SK-N-SH (cell line): ENCODE results near the gene CRMP1. TPM values are rescaled to one million over a fixed set of nuclear protein-coding genes. Genes with fewer than 3 reads are reported as not detected.

ENCODE experiments used
- CTCF ChIA-PET: fragments of 300-600, 350-600 bp; formaldehyde crosslinking; extraction: SDS; loops from one replicate; lab custom pipeline; 2021; lab: Yijun Ruan, JAX
- POLR2A ChIA-PET: fragments of 350-600 bp; sonication (Branson Sonifier 250); formaldehyde crosslinking; extraction: SDS; loops from one replicate; lab custom pipeline; 2020; ENCODE audit warnings: antibody characterized with exemption, inconsistent platforms; lab: Yijun Ruan, JAX
- DNase-seq: peaks from one replicate; pipeline ENCODE4 v3.0.0; 2012
- H2AFZ ChIP-seq: fragments of 200-600 bp; sonication (generic); 2 replicates; pipeline ENCODE4 v1.8.1; 2016; ENCODE audit warnings: antibody characterized with exemption, mild to moderate bottlenecking, low read depth
- H3F3A ChIP-seq: fragments of 200-600 bp; sonication (generic); replicated peaks from 2 replicates; pipeline ENCODE3; 2016; ENCODE audit warnings: antibody characterized with exemption, mild to moderate bottlenecking; ENCODE audit not compliant: insufficient read depth
- H3K27ac ChIP-seq, 2 experiments: fragments of 200-500 bp in 1 of 2; fragments of 200-600 bp in 1 of 2; sonication (Bioruptor generic) in 1 of 2; sonication (generic), shearing (Covaris generic) in 1 of 2; 2 replicates each; pipeline versions ENCODE4 v1.5.1 to v1.6.1; 2014 to 2016; ENCODE audit warnings: low read depth in 2 of 2, inconsistent platforms in 1 of 2, low read length in 1 of 2, mild to moderate bottlenecking in 1 of 2, mixed read lengths in 1 of 2
- H3K27me3 ChIP-seq: fragments of 200-600 bp; sonication (generic), shearing (Covaris generic); 2 replicates; pipeline ENCODE4 v1.6.1; 2016; ENCODE audit warnings: mixed run types; ENCODE audit not compliant: insufficient read depth
- H3K36me3 ChIP-seq, 2 experiments: fragments of 200-500 bp in 1 of 2; fragments of 200-600 bp in 1 of 2; sonication (Bioruptor generic) in 1 of 2; sonication (generic) in 1 of 2; replicated peaks in 1 of 2; 2 replicates each; pipeline versions ENCODE3 to v1.5.1; 2014 to 2016; ENCODE audit warnings: low read length in 1 of 2, mild to moderate bottlenecking in 1 of 2; ENCODE audit not compliant: insufficient read depth in 2 of 2, control insufficient read depth in 1 of 2
- H3K4me1 ChIP-seq, 2 experiments: fragments of 200-500 bp in 1 of 2; fragments of 200-600 bp in 1 of 2; sonication (Bioruptor generic) in 1 of 2; sonication (generic), shearing (Covaris generic) in 1 of 2; 2 replicates each; pipeline versions ENCODE4 v1.5.1 to v1.6.1; 2014 to 2016; ENCODE audit warnings: low read depth in 1 of 2, low read length in 1 of 2, mixed run types in 1 of 2; ENCODE audit not compliant: insufficient read depth in 2 of 2, control insufficient read depth in 1 of 2
- H3K4me2 ChIP-seq: fragments of 200-600 bp; sonication (generic), shearing (Covaris generic); 2 replicates; pipeline ENCODE4 v1.6.1; 2017; ENCODE audit warnings: mixed run types
- H3K4me3 ChIP-seq, 2 experiments: fragments of 200-500 bp in 1 of 2; fragments of 200-600 bp in 1 of 2; sonication (Bioruptor generic) in 1 of 2; sonication (generic), shearing (Covaris generic) in 1 of 2; 2 replicates each; pipeline versions ENCODE4 v1.5.1 to v1.8.1; 2014 to 2016; ENCODE audit warnings: low read depth in 2 of 2, inconsistent platforms in 1 of 2, low read length in 1 of 2, mild to moderate bottlenecking in 1 of 2, mixed read lengths in 1 of 2, moderate library complexity in 1 of 2
- H3K79me2 ChIP-seq: fragments of 200-600 bp; sonication (generic); 2 replicates; pipeline ENCODE4 v1.8.1; 2017; ENCODE audit warnings: mild to moderate bottlenecking; ENCODE audit not compliant: insufficient read depth
- H3K9ac ChIP-seq: fragments of 200-600 bp; sonication (generic); 2 replicates; pipeline ENCODE4 v1.6.1; 2017; ENCODE audit warnings: mixed run types
- H3K9me2 ChIP-seq: fragments of 200-600 bp; sonication (generic); 2 replicates; pipeline ENCODE4 v1.6.1; 2017; ENCODE audit warnings: mixed run types
- H3K9me3 ChIP-seq: fragments of 200-600 bp; sonication (generic); 2 replicates; pipeline ENCODE4 v1.6.1; 2017; ENCODE audit warnings: mixed run types, mild to moderate bottlenecking, moderate library complexity
- H4K20me1 ChIP-seq: fragments of 200-600 bp; sonication (generic); 2 replicates; pipeline ENCODE4 v1.6.1; 2017; ENCODE audit warnings: mild to moderate bottlenecking, mixed run types; ENCODE audit not compliant: insufficient read depth
- CTCF ChIP-seq: fragments of 200-600 bp; sonication (generic); IDR thresholded peaks from 2 replicates; pipeline ENCODE4 v1.6.1; 2017; ENCODE audit warnings: antibody characterized with exemption, mild to moderate bottlenecking, moderate library complexity
- ELF1 ChIP-seq: IDR thresholded peaks from 2 replicates; pipeline ENCODE4 v1.4.0; 2012
- EP300 ChIP-seq, 2 experiments: IDR thresholded peaks; 2 replicates each; pipeline versions ENCODE4 v1.4.0 to v1.6.1; 2012; ENCODE audit warnings: borderline replicate concordance in 1 of 2, low read depth in 1 of 2, low read length in 1 of 2
- EZH2phosphoT487 ChIP-seq: fragments of 200-600 bp; sonication (generic); IDR thresholded peaks from 2 replicates; pipeline ENCODE4 v1.6.1; 2017; ENCODE audit warnings: low read depth, mixed run types, mild to moderate bottlenecking, antibody characterized with exemption, moderate library complexity, borderline replicate concordance
- FOXJ3 ChIP-seq: sonication (generic); formaldehyde crosslinking; IDR thresholded peaks from 2 replicates; pipeline ENCODE4 v1.5.1; 2020; ENCODE audit warnings: mild to moderate bottlenecking, missing genetic modification reagents
- FOXM1 ChIP-seq: IDR thresholded peaks from 2 replicates; pipeline ENCODE4 v1.4.0; 2012; ENCODE audit warnings: low read depth, mild to moderate bottlenecking
- GATA2 ChIP-seq: sonication (generic); formaldehyde crosslinking; IDR thresholded peaks from 2 replicates; pipeline ENCODE4 v1.5.0; 2020; ENCODE audit warnings: mild to moderate bottlenecking, missing genetic modification reagents
- NRF1 ChIP-seq: IDR thresholded peaks from 2 replicates; pipeline ENCODE4 v1.6.1; 2012; ENCODE audit warnings: low read depth, mild to moderate bottlenecking, low read length
- POLR2AphosphoS5 ChIP-seq: IDR thresholded peaks from 2 replicates; pipeline ENCODE4 v1.6.1; 2012; ENCODE audit warnings: low read depth, low read length
- RCOR1 ChIP-seq: fragments of 150-350 bp; IDR thresholded peaks from 2 replicates; pipeline ENCODE4 v1.6.1; 2017; ENCODE audit warnings: antibody characterized with exemption, low read length
- SMC3 ChIP-seq: IDR thresholded peaks from 2 replicates; pipeline ENCODE4 v1.6.1; 2012; ENCODE audit warnings: low read depth, low read length, improper control_type of control experiment
- TEAD4 ChIP-seq: IDR thresholded peaks from 2 replicates; pipeline ENCODE4 v1.4.0; 2012; ENCODE audit warnings: mild to moderate bottlenecking, borderline replicate concordance; ENCODE audit not compliant: insufficient read depth
- WGBS: methylation state at CpG from one replicate; pipeline ENCODE4 v1.1.6; 2017; ENCODE audit warnings: low lambda C conversion rate; 5-methylcytosine and 5-hydroxymethylcytosine counted together
- polyA plus RNA-seq, 3 experiments: library from polyadenylated mRNA; depleted of rRNA; stranded (reverse); fragments of >200 nt; gene quantifications; 2 replicates each; pipeline ENCODE4 v1.2.3, GENCODE V29; 2012
- TF ChIP-seq, protein P1 (sequence below): IDR thresholded peaks from 2 replicates; pipeline ENCODE4 v1.4.0; 2012; ENCODE audit warnings: low read depth, borderline replicate concordance
- TF ChIP-seq, protein P2 (sequence below): IDR thresholded peaks from 2 replicates; pipeline ENCODE4 v1.4.0; 2012; ENCODE audit warnings: low read depth, borderline replicate concordance
- TF ChIP-seq, protein P3 (sequence below): fragments of 150-350 bp; IDR thresholded peaks from 2 replicates; pipeline ENCODE4 v1.6.1; 2017; ENCODE audit warnings: antibody characterized with exemption, low read length, low read depth, borderline replicate concordance
- TF ChIP-seq, protein P4 (sequence below): IDR thresholded peaks from 2 replicates; pipeline ENCODE4 v1.6.1; 2012; ENCODE audit warnings: mild to moderate bottlenecking, low read depth, low read length, moderate library complexity

CRMP1 gene
- polyA plus RNA-seq, 1 of the 3 experiments (the other 2 are of a cell fraction) = 3.4 TPM

GRCh38 chr4:5799406-5799805, 93.5 kb downstream of the CRMP1 start:
- POLR2A ChIA-PET = no interaction called here
- H3K36me3 ChIP-seq = peaks cover 20 to 35% of the 10 kb centered on the region in 2 experiments
- no peak overlapping the region for H2AFZ ChIP-seq
- no peaks in the 10 kb centered on the region for H3K9me2 ChIP-seq
- H3K27me3 ChIP-seq = no peaks in the 10 kb centered on the region
- no peak overlapping the region for H3K4me2 ChIP-seq
- TF ChIP-seq NRF1 = no peak
- no peak for TF ChIP-seq FOXJ3 (CRISPR knock-in tag)
- TF ChIP-seq, protein P1, sequence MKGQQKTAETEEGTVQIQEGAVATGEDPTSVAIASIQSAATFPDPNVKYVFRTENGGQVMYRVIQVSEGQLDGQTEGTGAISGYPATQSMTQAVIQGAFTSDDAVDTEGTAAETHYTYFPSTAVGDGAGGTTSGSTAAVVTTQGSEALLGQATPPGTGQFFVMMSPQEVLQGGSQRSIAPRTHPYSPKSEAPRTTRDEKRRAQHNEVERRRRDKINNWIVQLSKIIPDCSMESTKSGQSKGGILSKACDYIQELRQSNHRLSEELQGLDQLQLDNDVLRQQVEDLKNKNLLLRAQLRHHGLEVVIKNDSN = no peak
- TF ChIP-seq TEAD4 = no peak
- no peak for TF ChIP-seq FOXM1
- no peak for TF ChIP-seq EZH2phosphoT487
- no peak for TF ChIP-seq RCOR1
- TF ChIP-seq, protein P2, sequence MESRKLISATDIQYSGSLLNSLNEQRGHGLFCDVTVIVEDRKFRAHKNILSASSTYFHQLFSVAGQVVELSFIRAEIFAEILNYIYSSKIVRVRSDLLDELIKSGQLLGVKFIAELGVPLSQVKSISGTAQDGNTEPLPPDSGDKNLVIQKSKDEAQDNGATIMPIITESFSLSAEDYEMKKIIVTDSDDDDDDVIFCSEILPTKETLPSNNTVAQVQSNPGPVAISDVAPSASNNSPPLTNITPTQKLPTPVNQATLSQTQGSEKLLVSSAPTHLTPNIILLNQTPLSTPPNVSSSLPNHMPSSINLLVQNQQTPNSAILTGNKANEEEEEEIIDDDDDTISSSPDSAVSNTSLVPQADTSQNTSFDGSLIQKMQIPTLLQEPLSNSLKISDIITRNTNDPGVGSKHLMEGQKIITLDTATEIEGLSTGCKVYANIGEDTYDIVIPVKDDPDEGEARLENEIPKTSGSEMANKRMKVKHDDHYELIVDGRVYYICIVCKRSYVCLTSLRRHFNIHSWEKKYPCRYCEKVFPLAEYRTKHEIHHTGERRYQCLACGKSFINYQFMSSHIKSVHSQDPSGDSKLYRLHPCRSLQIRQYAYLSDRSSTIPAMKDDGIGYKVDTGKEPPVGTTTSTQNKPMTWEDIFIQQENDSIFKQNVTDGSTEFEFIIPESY = no peak
- TF ChIP-seq POLR2AphosphoS5 = no peak
- TF ChIP-seq, protein P3, sequence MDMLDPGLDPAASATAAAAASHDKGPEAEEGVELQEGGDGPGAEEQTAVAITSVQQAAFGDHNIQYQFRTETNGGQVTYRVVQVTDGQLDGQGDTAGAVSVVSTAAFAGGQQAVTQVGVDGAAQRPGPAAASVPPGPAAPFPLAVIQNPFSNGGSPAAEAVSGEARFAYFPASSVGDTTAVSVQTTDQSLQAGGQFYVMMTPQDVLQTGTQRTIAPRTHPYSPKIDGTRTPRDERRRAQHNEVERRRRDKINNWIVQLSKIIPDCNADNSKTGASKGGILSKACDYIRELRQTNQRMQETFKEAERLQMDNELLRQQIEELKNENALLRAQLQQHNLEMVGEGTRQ = no peak
- H3K4me1 ChIP-seq = peaks cover 0 to 2% of the 10 kb centered on the region in 2 experiments; a peak in 1 of 4 replicates
- no peaks in the 10 kb centered on the region for H4K20me1 ChIP-seq
- H3K9me3 ChIP-seq = no peaks in the 10 kb centered on the region; the same call in 1 of the 2 replicates
- no peak for DNase-seq
- no peak overlapping the region for H3K9ac ChIP-seq
- H3F3A ChIP-seq = no peaks in the 10 kb centered on the region
- CTCF ChIA-PET = interaction anchor here (0.8 to 1.6 kb wide), 3 partner anchors 9 to 14 kb away, joined by 3 to 5 read pairs (median 4); no protein-coding TSS in a partner anchor
- H3K27ac ChIP-seq = no peak overlapping the region
- no peaks in the 10 kb centered on the region for H3K79me2 ChIP-seq
- WGBS = 78% methylated on average over 4 of the region's 11 CpGs
- no peak overlapping the region for H3K4me3 ChIP-seq

GRCh38 chr4:5798946-5799345, 93.9 kb downstream of the CRMP1 start:
- peaks cover 20 to 34% of the 10 kb centered on the region in 2 experiments for H3K36me3 ChIP-seq
- CTCF ChIA-PET = interaction anchor here (0.8 to 1.2 kb wide), 2 partner anchors 8 to 14 kb away, joined by 3 to 4 read pairs; no protein-coding TSS in a partner anchor
- H2AFZ ChIP-seq = no peak overlapping the region

More at GRCh38 chr4:5798946-5799345, 93.9 kb downstream of the CRMP1 start:
- DNase-seq = no peak
- H3K4me1 ChIP-seq = peaks cover 0 to 2% of the 10 kb centered on the region in 2 experiments; a peak in 1 of 4 replicates
- no peak overlapping the region for H3K4me3 ChIP-seq
- no peak overlapping the region for H3K9ac ChIP-seq
- no peaks in the 10 kb centered on the region for H3K27me3 ChIP-seq
- POLR2A ChIA-PET = no interaction called here
- H3K79me2 ChIP-seq = no peaks in the 10 kb centered on the region
- H3F3A ChIP-seq = no peaks in the 10 kb centered on the region
- WGBS = 98% methylated on average over 10 of the region's 11 CpGs
- H3K9me2 ChIP-seq = no peaks in the 10 kb centered on the region
- H3K27ac ChIP-seq = no peak overlapping the region
- H3K4me2 ChIP-seq = no peak overlapping the region
- TF ChIP-seq SMC3 = no peak
- no peak for TF ChIP-seq ELF1
- no peak for TF ChIP-seq CTCF
- TF ChIP-seq, protein P4, sequence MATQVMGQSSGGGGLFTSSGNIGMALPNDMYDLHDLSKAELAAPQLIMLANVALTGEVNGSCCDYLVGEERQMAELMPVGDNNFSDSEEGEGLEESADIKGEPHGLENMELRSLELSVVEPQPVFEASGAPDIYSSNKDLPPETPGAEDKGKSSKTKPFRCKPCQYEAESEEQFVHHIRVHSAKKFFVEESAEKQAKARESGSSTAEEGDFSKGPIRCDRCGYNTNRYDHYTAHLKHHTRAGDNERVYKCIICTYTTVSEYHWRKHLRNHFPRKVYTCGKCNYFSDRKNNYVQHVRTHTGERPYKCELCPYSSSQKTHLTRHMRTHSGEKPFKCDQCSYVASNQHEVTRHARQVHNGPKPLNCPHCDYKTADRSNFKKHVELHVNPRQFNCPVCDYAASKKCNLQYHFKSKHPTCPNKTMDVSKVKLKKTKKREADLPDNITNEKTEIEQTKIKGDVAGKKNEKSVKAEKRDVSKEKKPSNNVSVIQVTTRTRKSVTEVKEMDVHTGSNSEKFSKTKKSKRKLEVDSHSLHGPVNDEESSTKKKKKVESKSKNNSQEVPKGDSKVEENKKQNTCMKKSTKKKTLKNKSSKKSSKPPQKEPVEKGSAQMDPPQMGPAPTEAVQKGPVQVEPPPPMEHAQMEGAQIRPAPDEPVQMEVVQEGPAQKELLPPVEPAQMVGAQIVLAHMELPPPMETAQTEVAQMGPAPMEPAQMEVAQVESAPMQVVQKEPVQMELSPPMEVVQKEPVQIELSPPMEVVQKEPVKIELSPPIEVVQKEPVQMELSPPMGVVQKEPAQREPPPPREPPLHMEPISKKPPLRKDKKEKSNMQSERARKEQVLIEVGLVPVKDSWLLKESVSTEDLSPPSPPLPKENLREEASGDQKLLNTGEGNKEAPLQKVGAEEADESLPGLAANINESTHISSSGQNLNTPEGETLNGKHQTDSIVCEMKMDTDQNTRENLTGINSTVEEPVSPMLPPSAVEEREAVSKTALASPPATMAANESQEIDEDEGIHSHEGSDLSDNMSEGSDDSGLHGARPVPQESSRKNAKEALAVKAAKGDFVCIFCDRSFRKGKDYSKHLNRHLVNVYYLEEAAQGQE = no peak
- TF ChIP-seq TEAD4 = no peak
- TF ChIP-seq EP300 (IDR thresholded peaks at IDR 0.05; ENCODE audit: borderline replicate concordance in 1 of 2, low read depth in 1 of 2, low read length in 1 of 2) = no peak
- TF ChIP-seq GATA2 (CRISPR knock-in tag) = no peak
- TF ChIP-seq NRF1 = no peak
- no peaks in the 10 kb centered on the region; the same call in 1 of the 2 replicates for H3K9me3 ChIP-seq
- H4K20me1 ChIP-seq = no peaks in the 10 kb centered on the region
